HL-60/S4 treated with retinoic acid at 250 ng/mL for 4 days and 3 days (cell line): ENCODE results near the gene TBX18.

ENCODE experiments used
- in situ Hi-C: fragments of 300-500 bp; cut with MboI; formaldehyde crosslinking; loops from 2 replicates; pipeline ENCODE4 v1.7.0; 2022; ENCODE audit warnings: low sequenced_read_pairs

TBX18 gene

GRCh38 chr6:84773431-84774156, 9.2 kb upstream of the TBX18 start:
- in situ Hi-C loops = no loop called here

- in situ Hi-C loops = no loop called here
These were observed 8.7 kb upstream of the TBX18 start for GRCh38 chr6:84773133-84773430.

- in situ Hi-C loops = no loop called here
These were observed 8.2 kb upstream of the TBX18 start for GRCh38 chr6:84772428-84773132.

- in situ Hi-C loops = no loop called here
These were observed 7.5 kb upstream of the TBX18 start for GRCh38 chr6:84771756-84772356.

- in situ Hi-C loops = no loop called here
These were observed 6.8 kb upstream of the TBX18 start for GRCh38 chr6:84771125-84771755.

GRCh38 chr6:84770521-84770920, 6.1 kb upstream of the TBX18 start:
- in situ Hi-C loops = no loop called here

- in situ Hi-C loops = no loop called here
These were observed 4.9 kb upstream of the TBX18 start for GRCh38 chr6:84769306-84769705.

- in situ Hi-C loops = no loop called here
These were observed 4.2 kb upstream of the TBX18 start for GRCh38 chr6:84768442-84769174.

GRCh38 chr6:84767526-84768201, 3.3 kb upstream of the TBX18 start:
- in situ Hi-C loops = no loop called here

GRCh38 chr6:84766799-84767525, 2.6 kb upstream of the TBX18 start:
- in situ Hi-C loops = no loop called here

- in situ Hi-C loops = no loop called here
These were observed 1.9 kb upstream of the TBX18 start for GRCh38 chr6:84766118-84766798.

- in situ Hi-C loops = no loop called here
These were observed 489 bp downstream of the TBX18 start for GRCh38 chr6:84763886-84764331.

GRCh38 chr6:84763003-84763885, 1.2 kb downstream of the TBX18 start:
- in situ Hi-C loops = no loop called here

- in situ Hi-C loops = no loop called here
These were observed 2.0 kb downstream of the TBX18 start for GRCh38 chr6:84762220-84763002.

GRCh38 chr6:84758486-84758885, 5.9 kb downstream of the TBX18 start:
- in situ Hi-C loops = no loop called here

GRCh38 chr6:84756877-84757276, 7.5 kb downstream of the TBX18 start:
- in situ Hi-C loops = no loop called here

- in situ Hi-C loops = no loop called here
These were observed 7.9 kb downstream of the TBX18 start for GRCh38 chr6:84756466-84756865.

GRCh38 chr6:84753173-84753572, 11.2 kb downstream of the TBX18 start:
- in situ Hi-C loops = no loop called here
